Measurements from ENCODE around the gene AFF4. TPM values are rescaled to one million over a fixed set of nuclear protein-coding genes. Genes with fewer than 3 reads are reported as not detected.

Gene AFF4
- total RNA-seq, 1 experiment from 2014 or later = 85.3 TPM

DNA sequence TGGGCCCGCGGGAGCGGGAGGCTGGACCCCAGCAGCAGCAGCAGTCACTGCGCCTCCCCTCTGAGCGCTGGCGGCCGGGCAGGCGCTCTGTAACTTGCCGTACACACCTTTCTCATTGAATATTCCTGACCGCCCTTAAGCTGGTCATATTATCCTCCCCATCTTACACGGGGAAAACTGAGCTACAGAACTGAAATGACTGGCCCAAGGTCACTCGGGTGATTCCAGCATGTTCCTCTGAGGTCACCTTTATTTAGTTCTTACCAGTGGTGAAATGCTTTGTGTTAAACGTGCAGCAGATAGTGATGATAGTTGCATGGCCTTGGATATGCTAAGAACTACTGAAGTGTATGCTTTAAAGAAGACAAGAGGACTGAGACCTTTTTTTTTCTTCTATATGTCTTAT, 96.4 kb downstream of the AFF4 start:
- Histone ChIP-seq H3K9me3 (ENCODE audit: low read depth, low read length, poor library complexity, severe bottlenecking) (no peaks in the 10 kb centered on the region), H3K4me3 (ENCODE audit: low read depth, low read length, poor library complexity, severe bottlenecking) (peak overlapping the region; percentile 77), H3K36me3 (ENCODE audit: insufficient read depth, low read length, poor library complexity, severe bottlenecking) (peaks cover 33% of the 10 kb centered on the region), H3K27me3 (replicated peaks; ENCODE audit: insufficient read depth, low read depth, low read length, poor library complexity) (no peaks in the 10 kb centered on the region), H3K27ac (ENCODE audit: low read depth, low read length, poor library complexity, severe bottlenecking) (peak overlapping the region; percentile 94), H3K4me1 (ENCODE audit: insufficient read depth, low read length, poor library complexity, severe bottlenecking) (peaks cover 12% of the 10 kb centered on the region)
- TF ChIP-seq EZH2 (IDR thresholded peaks at IDR 0.05; ENCODE audit: borderline replicate concordance, low read depth, low read length, poor library complexity, severe bottlenecking) = no peak
- TF ChIP-seq, protein P1, sequence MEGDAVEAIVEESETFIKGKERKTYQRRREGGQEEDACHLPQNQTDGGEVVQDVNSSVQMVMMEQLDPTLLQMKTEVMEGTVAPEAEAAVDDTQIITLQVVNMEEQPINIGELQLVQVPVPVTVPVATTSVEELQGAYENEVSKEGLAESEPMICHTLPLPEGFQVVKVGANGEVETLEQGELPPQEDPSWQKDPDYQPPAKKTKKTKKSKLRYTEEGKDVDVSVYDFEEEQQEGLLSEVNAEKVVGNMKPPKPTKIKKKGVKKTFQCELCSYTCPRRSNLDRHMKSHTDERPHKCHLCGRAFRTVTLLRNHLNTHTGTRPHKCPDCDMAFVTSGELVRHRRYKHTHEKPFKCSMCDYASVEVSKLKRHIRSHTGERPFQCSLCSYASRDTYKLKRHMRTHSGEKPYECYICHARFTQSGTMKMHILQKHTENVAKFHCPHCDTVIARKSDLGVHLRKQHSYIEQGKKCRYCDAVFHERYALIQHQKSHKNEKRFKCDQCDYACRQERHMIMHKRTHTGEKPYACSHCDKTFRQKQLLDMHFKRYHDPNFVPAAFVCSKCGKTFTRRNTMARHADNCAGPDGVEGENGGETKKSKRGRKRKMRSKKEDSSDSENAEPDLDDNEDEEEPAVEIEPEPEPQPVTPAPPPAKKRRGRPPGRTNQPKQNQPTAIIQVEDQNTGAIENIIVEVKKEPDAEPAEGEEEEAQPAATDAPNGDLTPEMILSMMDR (conservative IDR thresholded peaks at IDR 0.05; ENCODE audit: low read depth, low read length) = no peak
- ChIA-PET CTCF (no interaction called here), POLR2A (ENCODE audit: low non-redundant PET) (no interaction called here)
- DNase-seq (ENCODE audit: low spot score) = no peak
- intact Hi-C loops (cut with micrococcal nuclease; ENCODE audit: unreplicated experiment) = loop anchor here (10.0 kb wide), 1 partner anchor 342 kb away; no protein-coding TSS in a partner anchor
- BruUV-seq (replicated peaks) = TSS peak; percentile 70

DNA sequence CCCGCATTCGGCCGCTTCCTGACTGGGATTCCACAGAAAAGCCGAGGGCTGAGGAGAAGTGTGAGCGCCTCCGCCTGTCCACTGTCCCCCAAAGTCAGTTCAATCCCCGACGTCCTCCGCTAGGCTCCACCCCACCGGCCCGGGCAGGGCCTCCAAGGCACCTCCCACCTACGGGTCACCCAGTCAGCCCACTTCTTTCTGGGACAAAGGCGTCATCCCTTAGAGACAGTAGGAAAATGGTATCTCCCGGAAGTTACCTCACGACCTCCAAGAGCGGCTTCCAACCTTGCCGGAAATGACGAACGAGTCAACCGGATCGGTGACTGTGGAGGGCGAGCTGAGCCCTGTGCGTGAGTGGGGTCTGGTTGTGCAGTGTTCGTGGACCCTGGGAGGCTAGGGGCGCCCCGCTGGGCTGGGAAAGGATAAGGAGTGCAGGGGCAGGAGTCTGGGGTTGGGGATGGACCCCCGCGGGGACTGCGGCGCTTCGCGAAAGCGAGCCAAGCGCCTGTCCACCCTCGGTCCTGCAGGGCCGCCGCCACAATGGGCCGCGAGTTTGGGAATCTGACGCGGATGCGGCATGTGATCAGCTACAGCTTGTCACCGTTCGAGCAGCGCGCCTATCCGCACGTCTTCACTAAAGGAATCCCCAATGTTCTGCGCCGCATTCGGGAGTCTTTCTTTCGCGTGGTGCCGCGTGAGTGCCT, 96.9 kb downstream of the AFF4 start, which contains the start of the genes GDF9 and UQCRQ:
GDF9 (minus strand) TSS at position 128 of the 704 bp plus-strand sequence. CDS start 1,936 bp downstream, outside the sequence.
UQCRQ (plus strand) TSS at position 301 of the 704 bp plus-strand sequence; CDS start at position 541, 240 bp downstream.
- no TSS peak for BruUV-seq (replicated peaks)
- no peak for TF ChIP-seq EZH2 (IDR thresholded peaks at IDR 0.05; ENCODE audit: borderline replicate concordance, low read depth, low read length, poor library complexity, severe bottlenecking)
- TF ChIP-seq, protein P1 (conservative IDR thresholded peaks at IDR 0.05; ENCODE audit: low read depth, low read length) = 0 out of 2 replicates have a peak, but pooled peaks have one; percentile 27
- CTCF ChIA-PET = interaction anchor here (0.9 kb wide), 1 partner anchor 480 kb away, joined by 3 read pairs; no protein-coding TSS in a partner anchor
- H3K4me3 ChIP-seq (ENCODE audit: low read depth, low read length, poor library complexity, severe bottlenecking) = peak within 1 kb of the TSS; percentile 77
- peak; percentile 99 for DNase-seq (ENCODE audit: low spot score)
- peaks cover 12% of the 10 kb centered on the region for H3K4me1 ChIP-seq (ENCODE audit: insufficient read depth, low read length, poor library complexity, severe bottlenecking)
- H3K27ac ChIP-seq (ENCODE audit: low read depth, low read length, poor library complexity, severe bottlenecking) = peak within 1 kb of the TSS; percentile 94
- H3K27me3 ChIP-seq (replicated peaks; ENCODE audit: insufficient read depth, low read depth, low read length, poor library complexity) = no peaks in the 10 kb centered on the region
- H3K9me3 ChIP-seq (ENCODE audit: low read depth, low read length, poor library complexity, severe bottlenecking) = no peaks in the 10 kb centered on the region
- POLR2A ChIA-PET (ENCODE audit: low non-redundant PET) = no interaction called here
- peaks cover 33% of the 10 kb centered on the region for H3K36me3 ChIP-seq (ENCODE audit: insufficient read depth, low read length, poor library complexity, severe bottlenecking)
- intact Hi-C loops (cut with micrococcal nuclease; ENCODE audit: unreplicated experiment) = loop anchor here (10.0 kb wide), 1 partner anchor 342 kb away; no protein-coding TSS in a partner anchor

DNA sequence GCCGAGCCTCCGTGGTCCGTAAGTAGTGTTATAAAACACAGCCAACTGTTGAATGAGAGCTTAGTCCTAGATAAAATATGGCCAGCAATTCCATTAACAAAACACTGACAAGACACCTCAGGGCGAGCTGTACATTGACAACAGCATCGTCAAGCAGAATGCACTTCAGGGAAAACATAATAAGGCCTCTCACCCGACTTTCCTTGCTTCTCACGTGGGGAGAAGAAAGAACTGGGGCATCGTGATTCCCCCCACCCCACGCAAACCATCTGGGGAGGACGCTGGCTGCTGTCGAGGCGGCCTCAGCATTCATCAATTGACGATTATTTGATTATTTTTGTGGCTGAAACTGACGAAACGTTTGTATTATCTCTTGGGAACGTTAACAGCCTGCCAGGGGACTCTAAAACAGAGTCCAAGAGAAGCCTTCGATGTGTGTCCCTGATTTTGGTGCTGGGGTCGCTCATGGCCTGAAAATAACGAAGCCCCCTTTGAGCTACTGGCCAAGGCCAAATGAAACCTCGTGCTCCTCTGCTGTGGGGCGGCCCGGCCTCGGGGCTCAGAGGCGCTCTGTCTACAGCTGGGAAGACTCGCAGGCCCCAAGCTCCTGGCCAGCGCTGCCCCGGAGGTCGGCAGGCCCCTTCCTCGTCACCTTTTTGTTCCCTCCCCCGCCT, 97.6 kb downstream of the AFF4 start:
- no peak for DNase-seq (ENCODE audit: low spot score)
- ChIA-PET CTCF (interaction anchor here (0.9 kb wide), 1 partner anchor 479 kb away, joined by 3 read pairs; no protein-coding TSS in a partner anchor), POLR2A (ENCODE audit: low non-redundant PET) (no interaction called here)
- Histone ChIP-seq H3K9me3 (ENCODE audit: low read depth, low read length, poor library complexity, severe bottlenecking) (no peaks in the 10 kb centered on the region), H3K27ac (ENCODE audit: low read depth, low read length, poor library complexity, severe bottlenecking) (peak overlapping the region; percentile 94), H3K4me1 (ENCODE audit: insufficient read depth, low read length, poor library complexity, severe bottlenecking) (peaks cover 12% of the 10 kb centered on the region), H3K4me3 (ENCODE audit: low read depth, low read length, poor library complexity, severe bottlenecking) (peak overlapping the region; percentile 77), H3K27me3 (replicated peaks; ENCODE audit: insufficient read depth, low read depth, low read length, poor library complexity) (no peaks in the 10 kb centered on the region), H3K36me3 (ENCODE audit: insufficient read depth, low read length, poor library complexity, severe bottlenecking) (peaks cover 33% of the 10 kb centered on the region)
- TF ChIP-seq, protein P1 (conservative IDR thresholded peaks at IDR 0.05; ENCODE audit: low read depth, low read length) = no peak
- TF ChIP-seq EZH2 (IDR thresholded peaks at IDR 0.05; ENCODE audit: borderline replicate concordance, low read depth, low read length, poor library complexity, severe bottlenecking) = no peak
- intact Hi-C loops (cut with micrococcal nuclease; ENCODE audit: unreplicated experiment) = loop anchor here (10.0 kb wide), 1 partner anchor 341 kb away; no protein-coding TSS in a partner anchor
- TSS peak; percentile 93 for BruUV-seq (replicated peaks)

All from A673 (cell line).